GM21390 (cell line): Measurements from ENCODE around the gene PLXNA4.

Experiments
- ATAC-seq: cut with Tn5 transposase; IDR thresholded peaks from one replicate; pipeline ENCODE4 v1.9.1; 2021; ENCODE audit not compliant: unreplicated experiment

Gene PLXNA4

GRCh38 chr7:132590162-132590561 is 13.9 kb upstream of the PLXNA4 start:
- no peak for ATAC-seq

DNA sequence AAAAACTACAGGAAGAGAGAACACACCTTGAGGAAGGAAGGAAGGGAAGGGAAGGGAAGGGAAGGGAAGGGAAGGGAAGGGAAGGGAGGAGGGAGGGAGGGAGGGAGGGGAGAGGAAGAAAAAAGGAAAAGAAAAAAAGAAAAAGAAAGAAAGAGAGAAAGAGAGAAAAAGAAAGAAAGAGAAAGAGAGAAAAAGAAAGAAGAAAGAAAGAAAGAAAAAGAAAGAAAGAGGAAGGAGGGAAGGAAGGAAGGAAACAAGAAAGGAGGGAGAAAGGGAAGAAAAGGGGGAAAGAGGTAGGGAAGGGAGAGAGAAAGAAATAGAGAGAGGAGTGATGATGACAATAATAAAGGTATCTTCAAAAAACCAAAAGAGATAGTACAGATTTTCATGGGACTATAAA is 12.3 kb upstream of the PLXNA4 start:
- no peak for ATAC-seq

DNA sequence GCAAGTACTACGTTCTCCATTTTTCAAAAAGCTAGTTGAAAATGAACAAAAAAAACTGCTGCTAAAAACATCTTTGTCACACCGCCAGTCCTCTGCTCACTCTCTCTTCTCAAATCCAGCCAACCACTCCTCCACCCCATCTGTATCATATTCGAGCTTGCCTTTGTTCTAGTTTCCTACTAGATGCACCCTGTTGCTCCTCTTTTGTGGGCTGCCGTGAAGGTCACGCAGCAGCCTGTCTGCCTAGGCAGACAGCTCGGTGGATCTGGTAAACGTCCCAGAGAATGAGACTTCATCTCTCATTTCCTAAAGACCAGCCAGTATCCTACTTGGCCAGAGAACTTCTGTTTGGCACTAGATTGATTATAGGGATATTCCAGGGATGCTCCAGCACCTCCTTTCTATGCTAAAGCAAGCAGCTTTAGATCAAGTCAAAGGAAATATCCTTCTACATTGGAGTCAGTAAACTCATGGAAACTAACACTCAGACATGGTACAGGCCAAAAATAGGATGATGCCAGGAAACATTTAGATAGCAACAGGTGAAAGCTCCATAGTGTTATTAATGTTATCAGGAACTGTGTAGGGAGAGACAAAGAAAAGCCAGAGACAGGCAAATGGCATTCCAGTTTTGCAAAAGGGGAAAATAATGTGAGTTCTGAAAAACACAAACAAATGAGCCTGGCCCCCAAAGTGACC is 8.7 kb upstream of the PLXNA4 start:
- ATAC-seq = no peak

GRCh38 chr7:132581431-132581830 is 5.2 kb upstream of the PLXNA4 start:
- no peak for ATAC-seq

DNA sequence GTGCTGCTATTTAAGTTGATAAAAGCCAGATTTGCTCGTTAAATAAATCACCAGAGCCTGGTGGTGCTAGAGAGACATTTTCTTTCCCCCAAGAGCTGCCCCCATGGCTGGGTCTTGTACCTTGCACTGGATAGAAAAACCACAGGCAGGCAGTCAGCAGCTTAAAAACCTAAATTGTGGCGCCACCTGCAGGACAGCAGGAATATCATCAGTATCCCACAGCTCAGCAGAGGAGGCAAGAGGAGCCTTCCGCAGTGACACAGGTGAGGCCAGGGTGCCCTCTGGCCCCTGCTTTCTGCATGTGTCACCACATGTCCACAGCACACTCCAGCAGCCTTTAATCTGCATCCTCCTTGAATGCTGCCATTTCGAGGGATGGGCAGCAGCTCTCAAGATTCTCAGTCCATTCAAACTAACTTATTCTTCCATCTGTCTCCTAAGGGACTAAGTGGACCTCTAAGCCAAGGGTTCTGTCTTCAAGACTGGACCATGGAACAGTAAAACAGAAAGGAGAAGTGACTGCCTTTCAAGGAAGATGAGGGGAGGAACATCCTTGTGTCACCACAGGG is 4.5 kb upstream of the PLXNA4 start:
- peak; percentile 66 for ATAC-seq

GRCh38 chr7:132580277-132580676 is 4.0 kb upstream of the PLXNA4 start:
- no peak for ATAC-seq

GRCh38 chr7:132579260-132579899 is 3.1 kb upstream of the PLXNA4 start:
- ATAC-seq = no peak

DNA sequence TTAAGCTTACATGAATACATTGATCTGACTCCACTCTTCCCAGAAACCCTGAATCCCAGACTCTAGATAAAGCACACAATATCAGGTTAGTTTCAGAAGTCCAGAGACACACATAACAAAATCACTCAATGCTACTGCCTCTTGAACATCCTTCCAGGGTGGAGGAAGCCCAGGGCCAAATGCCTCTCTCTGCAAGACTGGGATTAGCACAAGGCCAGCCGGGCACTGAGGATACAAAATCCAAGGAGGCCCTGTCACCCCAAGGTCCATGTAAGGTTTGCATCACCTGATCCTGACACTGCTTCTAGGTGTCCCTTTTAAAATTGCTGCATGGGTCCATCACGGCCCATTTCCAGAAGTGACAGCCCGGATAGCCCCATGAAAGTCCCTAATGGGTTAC is 2.6 kb upstream of the PLXNA4 start:
- ATAC-seq = no peak

GRCh38 chr7:132578050-132578370 is 1.7 kb upstream of the PLXNA4 start:
- ATAC-seq = no peak

GRCh38 chr7:132577206-132578049 is 1.2 kb upstream of the PLXNA4 start:
- no peak for ATAC-seq

- no peak for ATAC-seq
Observed at GRCh38 chr7:132576721-132577085, 433 bp upstream of the PLXNA4 start.

- ATAC-seq = no peak
Observed at GRCh38 chr7:132575419-132575981, 770 bp downstream of the PLXNA4 start.

- no peak for ATAC-seq
Observed at GRCh38 chr7:132574223-132574622, 2.0 kb downstream of the PLXNA4 start.

DNA sequence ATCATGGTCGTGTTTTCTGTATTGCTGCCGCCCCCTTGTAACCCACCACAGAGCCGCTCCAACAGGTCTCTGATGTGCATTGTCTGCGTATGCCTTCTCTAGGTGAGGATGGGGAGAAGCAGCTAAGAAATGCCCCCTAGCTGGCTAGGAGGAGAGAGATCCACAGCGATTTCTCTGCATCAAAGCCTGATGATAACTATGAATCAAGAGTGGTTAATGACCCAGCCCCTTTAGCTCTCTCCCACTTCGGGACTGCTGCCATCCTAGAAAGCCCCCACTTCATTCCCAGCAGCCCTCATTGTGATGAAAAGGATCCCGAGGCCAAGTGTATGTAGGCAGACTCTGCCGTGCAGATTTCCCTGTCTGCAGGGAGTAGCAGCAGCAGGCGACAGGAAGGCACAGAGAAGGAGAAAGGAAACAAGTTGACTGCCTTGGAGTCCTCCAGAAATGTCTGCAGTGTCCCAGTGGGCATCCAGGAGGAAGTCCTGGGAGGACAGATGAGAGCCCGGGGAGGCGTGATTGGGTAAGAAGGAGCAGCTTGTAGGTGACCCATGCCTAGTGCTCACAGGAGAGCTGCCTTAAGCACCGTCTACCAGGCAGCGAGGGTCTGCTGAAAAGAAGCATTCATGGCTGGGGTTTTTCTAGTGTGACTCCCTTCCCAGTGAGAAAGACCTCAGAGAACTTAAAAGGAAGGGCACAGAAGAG is 2.9 kb downstream of the PLXNA4 start:
- ATAC-seq = no peak

GRCh38 chr7:132572526-132572925 is 3.7 kb downstream of the PLXNA4 start:
- ATAC-seq = no peak

- ATAC-seq = no peak
Observed at GRCh38 chr7:132571970-132572369, 4.3 kb downstream of the PLXNA4 start.

DNA sequence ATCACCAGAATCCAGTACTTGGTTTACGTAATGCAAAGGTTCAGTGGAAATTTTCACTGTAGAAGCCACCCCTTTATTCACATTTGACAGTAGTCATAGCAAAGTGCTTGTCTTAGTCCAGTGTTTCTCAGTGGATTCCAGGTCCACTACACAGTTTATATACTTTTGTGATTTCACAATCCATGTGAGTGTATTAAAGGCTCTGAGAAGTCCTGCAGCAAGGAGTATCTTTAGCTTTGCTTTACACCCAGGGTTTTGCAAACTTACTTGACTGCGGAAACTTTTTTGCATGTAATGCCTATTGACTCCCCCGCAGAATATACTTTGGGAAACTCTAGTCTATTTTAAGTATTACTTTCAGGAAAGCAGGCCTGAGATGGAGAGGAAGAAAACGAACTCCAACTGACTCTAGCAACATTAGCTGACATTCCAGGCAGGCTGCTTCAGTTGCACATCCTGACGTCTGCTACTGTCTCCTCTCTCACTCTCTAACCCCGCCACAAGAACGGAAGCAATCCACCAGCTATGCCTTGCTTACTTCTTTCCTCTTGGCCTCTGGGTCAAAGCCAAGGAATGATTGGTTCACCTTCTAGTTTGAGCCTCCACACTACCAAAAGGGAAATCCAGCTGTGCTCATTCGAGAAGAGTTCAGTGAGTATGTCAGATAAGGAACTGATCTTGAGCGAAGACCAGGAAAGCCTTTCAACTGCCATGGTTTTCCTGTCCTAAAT is 6.2 kb downstream of the PLXNA4 start:
- ATAC-seq = no peak

GRCh38 chr7:132568962-132569361 is 7.3 kb downstream of the PLXNA4 start:
- no peak for ATAC-seq

GRCh38 chr7:132565885-132566284 is 10.4 kb downstream of the PLXNA4 start:
- ATAC-seq = no peak

DNA sequence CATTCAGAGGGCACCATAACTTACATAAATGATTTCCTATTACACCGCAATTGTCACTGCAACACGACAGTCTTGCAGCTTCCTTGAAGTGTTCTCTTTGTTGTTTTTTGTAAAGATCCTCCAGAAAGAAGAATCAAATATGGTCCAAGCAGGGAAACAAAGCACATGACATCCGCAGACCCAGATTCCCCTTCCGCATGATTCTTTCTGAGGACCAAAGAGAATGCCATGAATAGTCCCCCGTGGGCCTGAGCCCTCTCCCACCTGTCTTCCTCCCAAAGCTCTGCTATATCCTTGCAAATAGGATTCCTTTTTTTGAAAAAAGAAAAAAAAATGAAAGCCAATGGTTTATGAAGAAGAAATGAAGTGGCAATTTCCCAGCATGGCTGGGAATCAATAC is 10.8 kb downstream of the PLXNA4 start:
- no peak for ATAC-seq
